ENCODE results near the gene SNAI3. TPM values are rescaled to one million over a fixed set of nuclear protein-coding genes. Genes with fewer than 3 reads are reported as not detected.

Gene SNAI3
- total RNA-seq, 1 experiment from 2014 or later = not detected

DNA sequence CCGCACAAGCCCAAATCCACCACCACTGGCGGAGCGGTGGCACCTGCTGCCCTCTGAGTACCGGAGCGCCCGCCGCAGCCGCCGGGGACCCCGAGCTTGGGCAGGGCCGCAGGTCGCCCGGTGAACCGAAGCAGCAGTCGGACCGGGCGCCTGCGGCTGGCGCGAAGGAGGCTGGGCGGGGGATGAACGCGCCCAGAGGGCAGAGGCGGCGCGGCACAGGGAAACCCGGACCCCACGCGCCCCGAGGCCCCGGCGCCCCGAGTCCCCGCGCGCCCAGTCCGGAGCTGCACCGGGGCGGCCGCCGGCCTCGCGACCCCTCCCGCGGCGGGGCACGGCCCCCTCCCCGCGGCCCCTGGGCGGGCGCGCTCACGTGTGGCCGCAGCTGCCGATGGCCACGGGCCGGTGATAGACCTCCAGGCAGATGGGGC lies 19.5 kb upstream of the SNAI3 start:
- no peak for DNase-seq (ENCODE audit: low spot score)

- DNase-seq (ENCODE audit: low spot score) = no peak
Measured at GRCh38 chr16:88705076-88705684, 18.9 kb upstream of the SNAI3 start.

- no peak for DNase-seq (ENCODE audit: low spot score)
Measured at GRCh38 chr16:88703486-88704309, 17.4 kb upstream of the SNAI3 start.

- DNase-seq (ENCODE audit: low spot score) = no peak
Measured at GRCh38 chr16:88702371-88703210, 16.3 kb upstream of the SNAI3 start.

GRCh38 chr16:88701581-88702370 lies 15.5 kb upstream of the SNAI3 start:
- no peak for DNase-seq (ENCODE audit: low spot score)

DNA sequence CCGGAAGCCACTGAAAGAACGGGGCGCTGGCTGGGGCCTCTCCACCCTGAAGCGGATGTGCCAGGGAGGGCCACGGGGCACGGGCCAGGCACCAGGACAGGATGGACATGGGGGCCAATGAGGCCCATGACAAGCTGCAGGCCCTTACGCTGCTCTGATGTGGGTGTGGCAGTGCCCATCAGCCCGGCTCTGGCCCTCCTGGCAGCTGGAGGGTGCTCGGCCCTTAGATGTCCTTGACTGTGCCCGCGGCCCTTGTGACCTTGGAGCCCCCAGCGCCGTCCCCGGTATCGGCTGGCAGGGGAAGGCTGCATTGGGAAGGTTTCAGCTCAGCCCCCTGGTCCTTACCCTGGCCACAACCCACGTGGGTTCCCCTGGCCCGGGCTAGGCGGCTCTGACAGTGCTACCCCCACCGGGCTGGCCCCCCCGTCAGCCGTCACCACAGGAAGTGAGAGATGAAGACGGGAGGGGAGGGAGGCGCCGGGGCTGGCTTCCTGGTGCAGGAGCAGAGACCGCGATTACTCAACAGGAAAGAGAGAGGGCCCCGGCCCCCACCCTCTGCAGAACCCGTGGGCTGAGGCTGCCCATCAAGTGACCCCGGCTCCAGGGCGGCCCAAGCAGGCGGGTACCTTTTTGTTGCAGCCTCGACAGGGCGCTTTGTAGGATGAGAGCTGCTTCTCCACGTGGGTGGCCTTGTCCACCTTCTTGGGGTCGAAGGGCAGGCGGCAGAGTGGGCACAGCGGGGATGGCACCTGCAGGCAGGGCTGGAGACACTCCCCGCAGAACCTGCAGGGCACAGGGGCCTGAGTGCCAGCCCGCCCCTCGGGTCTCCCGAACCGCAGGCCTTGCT lies 14.6 kb upstream of the SNAI3 start:
- peak; percentile 96 for DNase-seq (ENCODE audit: low spot score)

DNA sequence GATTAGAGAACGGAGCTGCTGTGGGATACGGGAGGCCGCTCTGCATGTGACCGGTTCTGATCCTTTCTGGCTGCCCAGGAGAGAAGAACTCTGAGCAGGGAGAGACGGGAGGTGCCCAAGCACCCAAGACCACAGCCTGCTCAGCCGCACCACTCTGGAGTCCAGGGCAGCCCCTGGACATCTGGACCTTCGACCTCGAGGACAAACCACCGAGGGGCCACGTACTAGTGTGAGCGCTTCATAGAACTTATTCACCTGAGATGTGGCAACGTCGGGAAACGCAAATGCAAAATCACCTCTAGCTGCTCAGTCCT lies 14.0 kb upstream of the SNAI3 start:
- DNase-seq (ENCODE audit: low spot score) = no peak

GRCh38 chr16:88699180-88699579 lies 12.9 kb upstream of the SNAI3 start:
- DNase-seq (ENCODE audit: low spot score) = no peak

- DNase-seq (ENCODE audit: low spot score) = no peak
Measured at GRCh38 chr16:88698646-88699045, 12.3 kb upstream of the SNAI3 start.

DNA sequence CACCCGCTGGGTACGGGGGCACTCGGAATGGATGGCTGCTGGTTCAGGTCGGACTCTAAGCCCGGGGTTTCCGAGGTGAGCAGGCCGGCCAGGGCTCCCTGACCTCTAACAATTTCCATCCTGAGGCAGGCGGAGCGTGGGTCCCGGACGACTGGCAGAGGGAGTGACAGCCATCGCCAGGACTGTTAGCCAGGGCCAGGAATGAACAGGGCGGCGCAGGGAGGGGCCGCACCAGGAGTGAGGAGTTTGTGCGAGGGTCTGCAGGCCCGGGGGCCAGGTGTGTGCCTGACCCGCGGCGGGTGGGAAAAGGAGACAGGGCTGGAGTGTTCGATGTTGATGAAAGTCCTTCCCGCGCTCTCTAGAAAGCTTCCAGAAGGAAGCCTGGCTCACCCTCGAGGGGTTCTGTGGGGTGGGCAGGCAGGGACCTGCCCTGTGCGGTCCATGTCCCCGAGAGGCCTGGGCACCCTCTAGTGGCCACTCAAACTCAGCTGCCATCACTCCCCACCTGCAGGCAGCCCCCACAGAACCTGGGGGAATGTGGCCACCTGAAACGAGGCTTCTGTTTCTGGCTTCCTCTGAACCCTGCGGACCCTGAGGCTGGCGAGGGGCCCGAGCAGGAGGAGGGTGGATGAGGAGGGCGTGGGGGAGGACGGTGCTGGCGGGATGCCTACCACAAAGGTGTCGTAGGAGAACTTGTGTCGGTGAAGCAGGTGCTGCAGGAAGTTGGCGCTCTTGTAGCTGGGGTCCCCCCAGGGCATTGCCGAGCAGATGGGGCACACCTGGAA lies 11.7 kb upstream of the SNAI3 start:
- DNase-seq (ENCODE audit: low spot score) = no peak

DNA sequence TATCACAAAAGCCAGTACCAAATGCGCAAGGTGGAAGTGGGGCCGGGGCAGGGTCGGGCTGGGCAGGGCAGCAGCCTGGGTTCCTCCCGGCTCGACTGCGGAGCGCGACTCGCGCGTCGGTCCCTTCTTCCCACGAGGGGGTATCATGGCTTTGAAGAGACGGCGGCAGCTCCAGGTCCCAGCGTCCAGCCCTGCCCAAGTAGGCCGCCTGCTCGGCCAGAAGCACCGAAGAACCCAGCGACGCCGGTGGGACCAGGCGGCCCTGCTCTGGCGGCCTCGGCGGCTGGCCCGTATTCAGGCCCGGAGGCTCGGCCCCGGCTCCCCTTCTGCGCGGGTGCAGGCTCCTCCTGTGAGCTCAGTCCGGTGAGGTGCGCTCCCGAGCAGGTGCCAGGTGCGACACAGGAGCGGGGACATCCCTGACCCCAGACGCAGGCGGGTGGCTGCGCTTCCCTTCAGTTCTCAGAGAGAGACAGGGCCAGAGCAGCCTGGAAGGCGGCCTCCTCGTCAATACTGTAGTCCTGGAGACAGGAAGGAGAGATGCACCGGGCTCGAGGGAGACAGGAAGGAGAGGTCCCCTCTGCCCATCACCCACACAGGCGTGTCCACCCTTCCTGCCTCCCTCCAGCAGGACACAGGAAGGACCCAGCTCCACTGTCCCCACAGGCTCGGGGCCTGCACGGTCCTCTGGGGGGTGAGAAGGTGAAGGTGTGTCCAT lies 11.0 kb upstream of the SNAI3 start:
- no peak for DNase-seq (ENCODE audit: low spot score)

- no peak for DNase-seq (ENCODE audit: low spot score)
Measured at GRCh38 chr16:88696441-88696840, 10.1 kb upstream of the SNAI3 start.

- no peak for DNase-seq (ENCODE audit: low spot score)
Measured at GRCh38 chr16:88695753-88696152, 9.4 kb upstream of the SNAI3 start.

DNA sequence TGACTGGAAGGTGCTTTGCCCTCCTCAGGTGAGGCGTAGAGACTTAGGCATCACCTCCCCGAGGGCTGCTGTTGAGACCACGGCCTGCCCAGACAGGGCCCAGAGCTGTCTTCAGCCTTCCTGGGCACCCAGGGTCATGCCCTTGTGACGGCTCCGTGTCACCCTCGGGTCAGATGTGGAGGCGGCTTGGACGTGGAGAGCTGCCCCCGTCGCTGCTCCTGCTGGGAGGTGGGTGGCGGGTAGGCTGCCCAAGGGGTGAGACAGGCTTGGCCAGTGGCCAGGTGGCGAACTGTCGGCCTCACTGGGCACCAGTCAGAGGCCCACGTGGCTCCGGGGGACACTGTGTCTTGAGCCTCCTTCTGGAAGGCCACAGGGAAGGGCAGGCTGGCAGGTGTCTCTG lies 8.9 kb upstream of the SNAI3 start:
- DNase-seq (ENCODE audit: low spot score) = no peak

DNA sequence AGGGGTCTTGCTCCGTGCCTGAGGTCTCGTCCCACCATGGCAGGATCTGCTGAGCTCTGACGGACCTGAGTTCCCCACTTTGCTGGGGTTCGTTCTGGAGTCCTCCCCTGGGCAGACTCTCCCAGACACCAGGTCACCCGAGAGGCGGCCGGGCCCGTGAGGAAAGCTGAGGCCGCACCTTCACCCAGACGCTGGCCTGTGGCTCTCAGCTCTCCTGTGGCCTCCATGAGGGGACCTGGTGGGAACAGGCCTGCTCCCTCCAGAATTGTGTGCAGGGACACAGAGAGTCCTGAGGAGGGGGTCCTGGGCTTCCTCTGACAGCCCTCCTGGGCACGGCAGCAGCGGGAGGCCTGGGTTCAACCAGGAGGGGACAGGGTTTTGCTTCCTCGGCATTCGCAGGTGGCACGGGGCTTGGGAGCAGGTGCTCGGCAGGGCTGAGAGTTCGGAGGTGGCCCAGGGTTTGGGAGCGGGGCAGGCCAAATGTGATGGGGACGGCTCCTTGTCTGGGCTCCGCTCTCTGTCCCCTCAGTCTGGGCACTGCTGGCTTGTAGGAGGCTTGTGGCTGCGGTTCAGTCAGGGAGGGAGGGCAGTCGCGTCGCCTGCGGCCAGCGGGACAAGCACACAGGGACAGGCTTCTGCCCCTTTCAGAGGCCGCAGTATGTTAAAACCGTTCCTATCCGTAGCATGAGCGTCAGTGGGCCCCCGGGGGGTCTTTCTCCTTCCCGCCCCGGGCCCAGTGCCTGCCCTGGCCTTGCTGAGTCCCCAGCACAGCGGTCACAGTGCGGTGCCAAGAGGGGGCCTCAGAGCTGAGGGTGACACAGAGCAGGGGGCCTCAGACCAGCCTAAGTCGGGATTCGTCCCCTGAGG lies 8.1 kb upstream of the SNAI3 start:
- no peak for DNase-seq (ENCODE audit: low spot score)

DNA sequence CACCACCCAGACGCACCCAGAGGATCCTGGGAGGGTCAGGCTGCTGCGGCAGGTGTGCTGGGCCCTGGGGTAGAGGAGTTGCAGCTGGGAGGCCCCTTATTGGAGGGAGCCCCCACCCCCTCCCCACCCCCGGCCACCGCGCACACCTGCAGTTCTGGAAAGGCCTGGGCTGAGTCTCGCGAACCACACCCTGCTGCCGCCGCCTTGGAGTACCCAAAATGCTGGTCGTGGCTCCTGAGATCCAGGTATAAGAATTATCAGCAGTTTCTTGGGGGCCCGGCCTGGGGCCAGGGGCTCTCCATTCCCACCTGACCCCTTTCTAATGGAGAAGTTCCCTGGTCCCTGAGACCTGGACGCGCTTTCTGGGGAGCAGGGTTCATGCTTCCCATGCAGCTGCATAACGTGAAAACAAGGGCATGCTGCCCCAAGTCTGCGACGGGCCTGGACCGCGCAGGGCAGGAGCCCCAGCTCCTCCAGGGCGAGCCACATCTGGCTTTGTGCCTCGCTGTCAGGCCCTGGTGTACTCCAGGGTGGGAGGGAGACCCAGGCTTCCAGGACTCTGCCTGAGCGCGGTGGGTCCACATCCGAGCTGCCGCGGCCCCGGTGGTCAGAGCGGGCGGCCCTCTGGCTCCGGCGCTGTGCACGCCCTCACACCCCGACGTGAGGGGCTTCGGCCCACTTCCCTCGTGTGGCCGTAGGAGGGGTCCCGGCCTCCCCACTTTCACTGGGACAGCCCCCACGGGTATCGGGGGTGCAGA lies 7.3 kb upstream of the SNAI3 start:
- no peak for DNase-seq (ENCODE audit: low spot score)

DNA sequence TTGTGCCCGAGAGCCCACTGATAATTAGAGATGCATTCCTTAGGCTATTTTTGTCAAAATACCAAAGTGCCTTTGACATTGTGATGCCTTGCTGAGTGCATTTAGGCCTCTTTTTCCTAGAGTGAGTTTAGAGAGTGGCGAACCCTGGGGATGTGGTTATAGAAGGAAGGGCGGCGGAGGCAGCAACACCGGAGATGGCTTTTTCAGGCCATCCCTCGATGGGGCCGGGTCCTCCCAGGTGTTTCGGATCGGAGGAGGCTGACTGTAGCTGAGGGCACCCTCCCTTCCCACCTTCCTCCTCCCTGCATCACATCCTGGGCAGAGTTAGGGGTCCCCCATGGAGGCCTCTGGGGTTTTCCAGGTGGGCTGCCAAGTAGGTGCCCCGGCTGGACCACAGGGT lies 6.6 kb upstream of the SNAI3 start:
- no peak for DNase-seq (ENCODE audit: low spot score)

Data from A172 (cell line).